NCI-H510A (cell line): Measurements from ENCODE around the gene POU2F3.

Experiments
- DNase-seq: peaks from one replicate; lab custom pipeline; 2025; lab: John Stamatoyannopoulos, UW

POU2F3 gene

GRCh38 chr11:120239713-120240640, at the start of gene POU2F3:
POU2F3 (plus strand) TSS chr11:120240140; CDS start chr11:120240344, 204 bp downstream.
- DNase-seq = no peak

- no peak for DNase-seq
Observed at GRCh38 chr11:120191058-120191457, 48.9 kb upstream of the POU2F3 start.

GRCh38 chr11:120192831-120193625, 46.9 kb upstream of the POU2F3 start:
- no peak for DNase-seq

- no peak for DNase-seq
Observed at GRCh38 chr11:120194166-120194565, 45.8 kb upstream of the POU2F3 start.

- DNase-seq = no peak
Observed at GRCh38 chr11:120195601-120196320, 44.2 kb upstream of the POU2F3 start.

- DNase-seq = no peak
Observed at GRCh38 chr11:120196826-120197225, 43.1 kb upstream of the POU2F3 start.

GRCh38 chr11:120197251-120197891, 42.6 kb upstream of the POU2F3 start:
- no peak for DNase-seq

- no peak for DNase-seq
Observed at GRCh38 chr11:120197977-120198376, 42.0 kb upstream of the POU2F3 start.

GRCh38 chr11:120198403-120198786, 41.5 kb upstream of the POU2F3 start:
- no peak for DNase-seq

- DNase-seq = no peak
Observed at GRCh38 chr11:120198787-120199469, 41.0 kb upstream of the POU2F3 start.

GRCh38 chr11:120199613-120200012, 40.3 kb upstream of the POU2F3 start:
- no peak for DNase-seq

- DNase-seq = no peak
Observed at GRCh38 chr11:120200677-120201076, 39.3 kb upstream of the POU2F3 start.

- DNase-seq = no peak
Observed at GRCh38 chr11:120201653-120202052, 38.3 kb upstream of the POU2F3 start.

- DNase-seq = no peak
Observed at GRCh38 chr11:120203626-120204025, 36.3 kb upstream of the POU2F3 start.

GRCh38 chr11:120205596-120206161, 34.3 kb upstream of the POU2F3 start:
- no peak for DNase-seq

- DNase-seq = no peak
Observed at GRCh38 chr11:120207512-120207911, 32.4 kb upstream of the POU2F3 start.

GRCh38 chr11:120208001-120208441, 31.9 kb upstream of the POU2F3 start:
- no peak for DNase-seq

- DNase-seq = no peak
Observed at GRCh38 chr11:120208777-120209176, 31.2 kb upstream of the POU2F3 start.

GRCh38 chr11:120209746-120210625, 30.0 kb upstream of the POU2F3 start:
- DNase-seq = no peak
